IMR-90 (cell line): ENCODE measurements around the gene STUM. TPM values are rescaled to one million over a fixed set of nuclear protein-coding genes. Genes with fewer than 3 reads are reported as not detected.

Experiments
- ATAC-seq: fragments of 200-7000 bp; cut with Tn5 transposase; 2 replicates; pipeline ENCODE4 v1.9.1; 2020; ENCODE audit warnings: low read depth, mild to moderate bottlenecking, moderate library complexity
- BruUV-seq: library from RNA; stranded (reverse); fragments of 400-500 nt; replicated peaks from 2 replicates; lab custom pipeline; 2021; lab: Mats Ljungman, UMichigan
- CTCF ChIA-PET: fragments of 300-600 bp; formaldehyde crosslinking; extraction: SDS; loops from one replicate; lab custom pipeline; 2021; ENCODE audit warnings: antibody characterized with exemption; lab: Yijun Ruan, JAX
- POLR2A ChIA-PET: fragments of 300-600 bp; sonication (Branson Sonifier 250); formaldehyde crosslinking; loops from one replicate; lab custom pipeline; 2022; ENCODE audit warnings: antibody characterized with exemption; ENCODE audit not compliant: unreplicated experiment; lab: Charles Lee
- DNase-seq: peaks from one replicate; pipeline ENCODE4 v3.0.0; 2013
- H2AFZ ChIP-seq: replicated peaks from 2 replicates; pipeline ENCODE3; 2013; ENCODE audit warnings: low read length, mild to moderate bottlenecking; ENCODE audit not compliant: poor library complexity
- H2AK5ac ChIP-seq: 2 replicates; pipeline ENCODE4 v1.6.1; 2013; ENCODE audit warnings: low read depth, low read length, inconsistent platforms
- H2AK9ac ChIP-seq: replicated peaks from 2 replicates; pipeline ENCODE3; 2013; ENCODE audit warnings: mild to moderate bottlenecking, low read depth, low read length, moderate library complexity; ENCODE audit not compliant: poor library complexity
- H2BK120ac ChIP-seq: 2 replicates; pipeline ENCODE4 v1.6.1; 2013; ENCODE audit warnings: low read depth, low read length, inconsistent platforms
- H2BK15ac ChIP-seq: 3 replicates; pipeline ENCODE4 v1.6.1; 2013; ENCODE audit warnings: low read depth, low read length, inconsistent platforms
- H2BK20ac ChIP-seq: 2 replicates; pipeline ENCODE4 v1.6.1; 2013; ENCODE audit warnings: low read depth, mild to moderate bottlenecking, inconsistent platforms, low read length, moderate library complexity
- H2BK5ac ChIP-seq: 2 replicates; pipeline ENCODE4 v1.6.1; 2013; ENCODE audit warnings: mild to moderate bottlenecking, low read depth, low read length, inconsistent platforms; ENCODE audit not compliant: poor library complexity, severe bottlenecking
- H3K14ac ChIP-seq: replicated peaks from 2 replicates; pipeline ENCODE4 v1.6.1; 2013; ENCODE audit warnings: low read depth, low read length, inconsistent platforms
- H3K18ac ChIP-seq: 2 replicates; pipeline ENCODE4 v1.6.1; 2013; ENCODE audit warnings: low read depth, low read length, control low read depth
- H3K23ac ChIP-seq: 2 replicates; pipeline ENCODE4 v1.6.1; 2013; ENCODE audit warnings: low read depth, low read length, inconsistent platforms
- H3K27ac ChIP-seq: 2 replicates; pipeline ENCODE4 v1.5.1; 2013; ENCODE audit warnings: mild to moderate bottlenecking, control low read depth, low read length; ENCODE audit not compliant: insufficient read depth
- H3K27me3 ChIP-seq: 2 replicates; pipeline ENCODE4 v1.6.1; 2013; ENCODE audit warnings: low read length; ENCODE audit not compliant: control insufficient read depth, insufficient read depth
- H3K36me3 ChIP-seq: 2 replicates; pipeline ENCODE4 v1.6.1; 2013; ENCODE audit warnings: low read length, mixed read lengths; ENCODE audit not compliant: control insufficient read depth, insufficient read depth
- H3K4ac ChIP-seq: 2 replicates; pipeline ENCODE4 v1.6.1; 2013; ENCODE audit warnings: low read depth, low read length, inconsistent platforms
- H3K4me1 ChIP-seq: 2 replicates; pipeline ENCODE4 v1.6.1; 2013; ENCODE audit warnings: low read length, mixed read lengths; ENCODE audit not compliant: control insufficient read depth, insufficient read depth
- H3K4me2 ChIP-seq: 2 replicates; pipeline ENCODE4 v1.6.1; 2013; ENCODE audit warnings: low read depth, mild to moderate bottlenecking, control low read depth, low read length, moderate library complexity
- H3K4me3 ChIP-seq: 2 replicates; pipeline ENCODE4 v1.5.1; 2013; ENCODE audit warnings: low read depth, mild to moderate bottlenecking, control low read depth, low read length, moderate library complexity; ENCODE audit not compliant: insufficient read depth
- H3K56ac ChIP-seq: 2 replicates; pipeline ENCODE4 v1.6.1; 2013; ENCODE audit warnings: low read length, inconsistent platforms; ENCODE audit not compliant: insufficient read depth; ENCODE audit errors: extremely low read depth
- H3K79me1 ChIP-seq, 2 experiments: 2 replicates each; pipeline ENCODE4 v1.6.1; 2013; ENCODE audit warnings: low read length in 2 of 2, inconsistent platforms in 1 of 2, low read depth in 1 of 2
- H3K9ac ChIP-seq: 2 replicates; pipeline ENCODE4 v1.6.1; 2013; ENCODE audit warnings: low read depth, low read length, control low read depth
- H3K9me1 ChIP-seq: 2 replicates; pipeline ENCODE4 v1.6.1; 2013; ENCODE audit warnings: low read length, inconsistent platforms; ENCODE audit not compliant: insufficient read depth
- H3K9me3 ChIP-seq: 2 replicates; pipeline ENCODE4 v1.6.1; 2013; ENCODE audit warnings: low read length; ENCODE audit not compliant: control insufficient read depth, insufficient read depth
- H4K20me1 ChIP-seq: 2 replicates; pipeline ENCODE4 v1.6.1; 2013; ENCODE audit warnings: low read length, inconsistent platforms; ENCODE audit not compliant: insufficient read depth
- H4K5ac ChIP-seq: 2 replicates; pipeline ENCODE4 v1.6.1; 2013; ENCODE audit warnings: mild to moderate bottlenecking, low read depth, low read length, control low read depth
- H4K8ac ChIP-seq, 2 experiments: 2 replicates each; pipeline ENCODE4 v1.6.1; 2013; ENCODE audit warnings: low read depth in 2 of 2, low read length in 2 of 2, control low read depth in 1 of 2, inconsistent platforms in 1 of 2
- H4K91ac ChIP-seq: 2 replicates; pipeline ENCODE4 v1.6.1; 2013; ENCODE audit warnings: low read depth, low read length, inconsistent platforms; ENCODE audit not compliant: insufficient read depth
- BHLHE40 ChIP-seq: fragments of 150-350 bp; IDR thresholded peaks from 2 replicates; pipeline ENCODE4 v1.6.1; 2016; ENCODE audit warnings: mild to moderate bottlenecking, low read depth, low read length
- CEBPB ChIP-seq: IDR thresholded peaks from 2 replicates; pipeline ENCODE4 v1.6.1; 2012; ENCODE audit warnings: low read depth, low read length, improper control_type of control experiment
- CHD1 ChIP-seq: IDR thresholded peaks from 2 replicates; pipeline ENCODE4 v1.6.1; 2012; ENCODE audit warnings: low read depth, low read length, improper control_type of control experiment
- CTCF ChIP-seq: conservative IDR thresholded peaks from 2 replicates; pipeline ENCODE4 v1.5.1; 2012; ENCODE audit warnings: mild to moderate bottlenecking, low read depth, low read length, improper control_type of control experiment
- ELK1 ChIP-seq: fragments of 150-350 bp; IDR thresholded peaks from 2 replicates; pipeline ENCODE4 v1.6.1; 2016; ENCODE audit warnings: low read depth, mild to moderate bottlenecking, low read length, moderate library complexity, borderline replicate concordance
- FOS ChIP-seq: fragments of 150-350 bp; IDR thresholded peaks from 2 replicates; pipeline ENCODE4 v1.6.1; 2016; ENCODE audit warnings: low read depth, low read length
- MAFK ChIP-seq: IDR thresholded peaks from 2 replicates; pipeline ENCODE4 v1.6.1; 2012; ENCODE audit warnings: low read depth, low read length, improper control_type of control experiment
- MAZ ChIP-seq: IDR thresholded peaks from 2 replicates; pipeline ENCODE4 v1.6.1; 2012; ENCODE audit warnings: low read depth, mild to moderate bottlenecking, low read length, improper control_type of control experiment, moderate library complexity, borderline replicate concordance
- MXI1 ChIP-seq: IDR thresholded peaks from 2 replicates; pipeline ENCODE4 v1.6.1; 2012; ENCODE audit warnings: low read depth, mild to moderate bottlenecking, low read length, moderate library complexity, borderline replicate concordance
- NFE2L2 ChIP-seq: fragments of 150-350 bp; IDR thresholded peaks from 2 replicates; pipeline ENCODE4 v1.6.1; 2016; ENCODE audit warnings: low read depth, mild to moderate bottlenecking, low read length
- POLR2A ChIP-seq: IDR thresholded peaks from 2 replicates; pipeline ENCODE4 v1.6.1; 2012; ENCODE audit warnings: mild to moderate bottlenecking, low read depth, low read length
- RAD21 ChIP-seq: IDR thresholded peaks from 2 replicates; pipeline ENCODE4 v1.6.1; 2012; ENCODE audit warnings: low read length, improper control_type of control experiment
- RCOR1 ChIP-seq: IDR thresholded peaks from 2 replicates; pipeline ENCODE4 v1.6.1; 2012; ENCODE audit warnings: mild to moderate bottlenecking, low read length, improper control_type of control experiment; ENCODE audit not compliant: insufficient replicate concordance
- RFX5 ChIP-seq: IDR thresholded peaks from 2 replicates; pipeline ENCODE4 v1.8.0; 2012; ENCODE audit warnings: low read depth, mild to moderate bottlenecking, low read length, moderate library complexity
- SMC3 ChIP-seq: fragments of 150-350 bp; IDR thresholded peaks from 2 replicates; pipeline ENCODE4 v1.6.1; 2016; ENCODE audit warnings: low read depth, mild to moderate bottlenecking, antibody characterized with exemption, low read length, moderate library complexity
- USF2 ChIP-seq: fragments of 150-350 bp; IDR thresholded peaks from 2 replicates; pipeline ENCODE4 v1.6.1; 2017; ENCODE audit warnings: mild to moderate bottlenecking, antibody characterized with exemption, low read length, low read depth
- WGBS, 2 experiments: methylation state at CpG; one replicate each; pipeline versions ENCODE4 v1.1.5 to v1.1.7; 2013; ENCODE audit warnings: missing lambda C conversion rate in 2 of 2; ENCODE audit not compliant: insufficient read length in 1 of 2; ENCODE audit errors: extremely low coverage in 2 of 2; 5-methylcytosine and 5-hydroxymethylcytosine counted together
- dilution Hi-C: fragments of 300-500 bp; cut with HindIII; formaldehyde crosslinking; loops from one replicate; pipeline ENCODE4 v1.14.3; 2018; ENCODE audit warnings: low sequenced_read_pairs; ENCODE audit not compliant: unreplicated experiment
- in situ Hi-C: fragments of 300-500 bp; cut with MboI; formaldehyde crosslinking; loops from 3 replicates; pipeline ENCODE4 v1.14.3; 2019; ENCODE audit warnings: low sequenced_read_pairs, inconsistent platforms, mixed read lengths
- intact Hi-C: fragments of 100-400 bp; cut with micrococcal nuclease; formaldehyde crosslinking; loops from 2 replicates; pipeline ENCODE4 v1.10.0; 2022
- polyA plus RNA-seq, 3 experiments: library from polyadenylated mRNA; depleted of rRNA; stranded (reverse); fragments of >200 nt; gene quantifications; 2 replicates each; pipeline ENCODE4 v1.2.3, GENCODE V29; 2012; ENCODE audit warnings: low replicate concordance in 1 of 3
- total RNA-seq: library from RNA; depleted of rRNA; stranded (reverse); fragments of >200 nt; gene quantifications from 2 replicates; pipeline ENCODE4 v1.2.3, GENCODE V29; 2012

STUM gene
- total and polyA plus RNA-seq, 2 of the 4 experiments (the other 2 are of a cell fraction): not detected

- Histone ChIP-seq H3K4me1 (peaks cover 10% of the 10 kb centered on the region), H3K56ac (no peak overlapping the region), H3K4me2 (no peak overlapping the region), H4K5ac (no peak overlapping the region), H3K9me3 (no peaks in the 10 kb centered on the region), H2AFZ (no peak overlapping the region), H2BK20ac (no peak overlapping the region), H3K79me1 (no peaks in the 10 kb centered on the region), H2AK9ac (no peak overlapping the region), H3K27me3 (no peaks in the 10 kb centered on the region), H3K9me1 (peaks cover 13% of the 10 kb centered on the region), H3K27ac (no peak overlapping the region), H2BK120ac (no peak overlapping the region), H2BK15ac (no peak overlapping the region), H3K9ac (no peak overlapping the region), H3K18ac (no peak overlapping the region), H3K23ac (no peak overlapping the region), H2AK5ac (no peak overlapping the region; the same call in 1 of the 2 replicates), H2BK5ac (no peak overlapping the region), H3K14ac (no peak overlapping the region), H3K36me3 (peaks cover 7% of the 10 kb centered on the region), H4K91ac (no peak overlapping the region), H3K4ac (no peak overlapping the region), H4K8ac (no peak overlapping the region), H4K20me1 (no peaks in the 10 kb centered on the region), H3K4me3 (no peak overlapping the region)
- WGBS, 2 experiments: 79% methylated on average over 2 of the region's 12 CpGs; no CpG with 5 or more reads in 1 of the 2 experiments
- DNase-seq (no peak), ATAC-seq (no peak)
- ChIA-PET POLR2A (no interaction called here), CTCF (no interaction called here)
- in situ Hi-C loops: no loop called here
- TF ChIP-seq POLR2A (no peak), CTCF (no peak), RFX5 (no peak), FOS (no peak), CEBPB (no peak), MAFK (no peak), RCOR1 (no peak), USF2 (no peak), CHD1 (no peak), MAZ (no peak), BHLHE40 (no peak), ELK1 (no peak), NFE2L2 (no peak), SMC3 (no peak), RAD21 (no peak), MXI1 (no peak)
- intact Hi-C loops: no loop called here
- dilution Hi-C loops: no loop called here
- BruUV-seq: no TSS peak
These were observed 102.6 kb downstream of the STUM start for GRCh38 chr1:226651041-226651731.
